OCI-LY1 (cell line): ENCODE data around the gene SIK2.

Experiments
- CTCF ChIP-seq: fragments of 200-600 bp; sonication (generic), shearing (Covaris generic); IDR thresholded peaks from 2 replicates; pipeline ENCODE4 v1.5.1; 2017; ENCODE audit warnings: mild to moderate bottlenecking, antibody characterized with exemption, low read length, moderate library complexity, mixed read lengths
- EZH2 ChIP-seq: fragments of 200-600 bp; sonication (generic), shearing (Covaris generic); IDR thresholded peaks from 2 replicates; pipeline ENCODE4 v1.8.0; 2017; ENCODE audit warnings: borderline replicate concordance, mixed run types, mild to moderate bottlenecking, antibody characterized with exemption, low read length, moderate library complexity, mixed read lengths

- TF ChIP-seq CTCF = 0 out of 2 replicates have a peak, but pooled peaks have one; percentile 8
- TF ChIP-seq EZH2 = no peak
These were observed 35.9 kb upstream of the SIK2 start for GRCh38 chr11:111566324-111566723.
